A549 treated with dexamethasone at 1 μM for 4 hours (cell line): ENCODE results near the gene KLF8. TPM values are rescaled to one million over a fixed set of nuclear protein-coding genes. Genes with fewer than 3 reads are reported as not detected.

ENCODE experiments used
- total RNA-seq: library from RNA; stranded (reverse); fragments of 200-300 nt; extraction: Qiagen RNA extraction; gene quantifications from 5 replicates; pipeline ENCODE4 v1.2.3, GENCODE V29; 2022

KLF8 gene
- 0.02 to 0.04 TPM (median 0.03 TPM) in 3 of 5 replicates, not detected in the others for total RNA-seq

DNA sequence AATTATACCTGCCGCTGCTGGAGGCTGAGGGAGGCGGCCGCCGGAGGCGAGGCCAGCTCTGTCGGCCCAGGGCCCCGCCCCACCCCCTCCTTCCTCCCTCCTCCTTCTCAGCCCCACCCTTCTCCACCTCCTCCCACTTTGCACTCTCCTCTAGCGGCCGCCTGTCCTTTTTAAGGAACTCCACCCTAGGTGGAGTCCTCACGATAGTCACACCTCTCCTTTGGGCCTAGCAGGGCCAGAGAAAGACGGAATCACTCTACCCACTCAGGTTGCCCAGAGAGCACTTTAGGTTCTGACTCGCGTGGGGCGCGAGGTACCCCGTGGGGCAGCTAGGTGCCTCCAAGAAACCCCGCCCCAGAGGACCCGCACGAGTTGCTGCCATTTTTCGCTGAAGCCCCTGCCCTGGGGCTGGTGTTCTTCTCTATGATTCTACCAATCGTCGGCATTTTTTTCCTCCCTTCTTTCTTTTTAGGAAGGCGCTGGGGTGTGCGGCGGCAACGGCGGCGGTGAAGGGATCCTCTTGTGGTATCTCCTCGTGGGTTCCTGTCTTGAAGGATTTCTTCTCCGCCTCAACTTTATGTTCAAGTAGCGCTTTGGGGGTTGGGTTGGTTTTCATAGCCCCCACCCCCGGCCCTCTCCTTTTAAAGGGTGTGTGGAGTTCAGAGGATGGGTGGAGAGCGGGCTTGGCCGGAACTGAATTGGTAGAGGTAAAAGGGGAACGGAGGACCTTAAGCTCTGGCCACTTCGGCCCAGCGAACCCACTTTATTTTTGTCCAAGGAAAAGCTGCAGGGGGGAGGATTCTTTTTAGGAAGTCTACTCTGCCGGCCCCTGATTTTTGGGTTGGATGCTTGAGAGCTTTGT, at the start of gene KLF8:
Gene KLF8 (plus strand): TSS at position 136 of the 862 bp plus-strand sequence. CDS start 979 bp downstream, outside the sequence.

